ENCODE results near the gene CFAP20.

DNA sequence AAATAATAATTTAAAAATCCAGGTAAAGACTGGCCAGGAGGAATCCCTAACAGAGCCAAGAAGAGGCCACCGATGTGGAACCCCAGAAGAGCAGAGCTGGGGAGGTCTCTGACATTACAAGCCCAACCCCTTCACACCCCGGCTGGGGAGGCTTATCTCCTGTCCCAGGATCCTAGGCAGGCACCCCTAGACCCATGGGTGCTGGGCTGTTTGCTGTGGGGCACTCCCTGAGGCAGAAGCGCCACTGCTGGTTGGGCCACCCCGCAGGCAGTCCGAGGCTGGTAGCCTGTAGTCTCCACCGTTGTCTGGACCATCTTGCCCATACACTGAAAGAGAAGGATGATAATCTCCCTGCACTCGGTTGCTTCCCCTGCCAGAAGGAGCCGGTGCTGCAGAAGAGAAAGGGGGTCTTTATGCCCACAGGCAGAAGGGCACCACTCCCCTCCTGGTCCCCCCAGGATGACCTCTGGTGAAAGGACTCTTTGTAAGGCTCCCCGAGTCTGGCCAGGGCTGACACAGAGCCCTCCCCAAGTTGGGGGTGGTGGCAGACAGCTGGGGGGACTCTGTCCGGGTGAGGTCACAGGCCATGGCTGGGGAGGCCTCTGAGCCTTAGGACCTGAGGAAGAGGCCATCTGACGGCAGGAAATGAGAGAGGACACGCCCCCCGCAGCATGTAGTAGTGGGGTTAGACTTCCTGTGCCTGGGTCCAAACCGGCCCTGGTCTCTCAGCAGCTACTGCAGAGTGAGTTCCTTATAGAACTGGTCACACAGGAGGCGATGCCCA lies 34.2 kb downstream of the CFAP20 start:
- no peak for TF ChIP-seq FOXM1 (IDR thresholded peaks at IDR 0.05; ENCODE audit: borderline replicate concordance, low read depth)
- TF ChIP-seq REST (IDR thresholded peaks at IDR 0.05; ENCODE audit: low read depth), result no peak
- no peak for TF ChIP-seq EP300 (IDR thresholded peaks at IDR 0.05; ENCODE audit: borderline replicate concordance)
- TF ChIP-seq RAD21 (IDR thresholded peaks at IDR 0.05; ENCODE audit: low read depth), result no peak
- TF ChIP-seq ZBTB7A (IDR thresholded peaks at IDR 0.05; ENCODE audit: low read depth), result no peak

Data from Ishikawa (cell line).